ENCODE measurements around the gene TNS3. TPM values are rescaled to one million over a fixed set of nuclear protein-coding genes. Genes with fewer than 3 reads are reported as not detected.

TNS3 gene
- total and polyA plus RNA-seq, 2 of the 13 experiments (the other 11 are each of a cell fraction or from before 2014, with no cell fraction given) = 52.9 to 55.7 TPM

GRCh38 chr7:47540387-47541350 lies 41.2 kb downstream of the TNS3 start (continued):
- TF ChIP-seq ZNF878 (CRISPR knock-in tag; IDR thresholded peaks at IDR 0.05) = no peak
- peak; percentile 87 for TF ChIP-seq MTA1 (CRISPR knock-in tag; IDR thresholded peaks at IDR 0.05; ENCODE audit: borderline replicate concordance)
- peak; percentile 16; the same call in 1 of the 2 replicates for TF ChIP-seq ZNF281 (CRISPR knock-in tag; IDR thresholded peaks at IDR 0.05; ENCODE audit: borderline replicate concordance)
- TF ChIP-seq TARDBP (CRISPR knock-in tag; IDR thresholded peaks at IDR 0.05) = 0 out of 2 replicates have a peak, but pooled peaks have one; percentile 20
- TF ChIP-seq ZNF230 (CRISPR knock-in tag; IDR thresholded peaks at IDR 0.05) = 0 out of 2 replicates have a peak, but pooled peaks have one; percentile 74
- peak; percentile 63 for TF ChIP-seq SALL1 (CRISPR knock-in tag; IDR thresholded peaks at IDR 0.05)
- TF ChIP-seq RAD21 (CRISPR knock-in tag; IDR thresholded peaks at IDR 0.05) = no peak
- TF ChIP-seq, protein P1, sequence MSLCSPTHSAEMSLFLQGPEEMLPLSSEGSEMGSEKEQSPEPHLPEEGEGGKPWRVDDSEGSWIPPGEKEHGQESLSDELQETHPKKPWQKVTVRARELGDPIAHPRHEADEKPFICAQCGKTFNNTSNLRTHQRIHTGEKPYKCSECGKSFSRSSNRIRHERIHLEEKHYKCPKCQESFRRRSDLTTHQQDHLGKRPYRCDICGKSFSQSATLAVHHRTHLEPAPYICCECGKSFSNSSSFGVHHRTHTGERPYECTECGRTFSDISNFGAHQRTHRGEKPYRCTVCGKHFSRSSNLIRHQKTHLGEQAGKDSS (CRISPR knock-in tag; IDR thresholded peaks at IDR 0.05; ENCODE audit: borderline replicate concordance, low read depth) = peak; percentile 44; the same call in 1 of the 2 replicates
- TF ChIP-seq ZNF160 (CRISPR knock-in tag; IDR thresholded peaks at IDR 0.05) = peak; percentile 40; the same call in 1 of the 2 replicates
- TF ChIP-seq POLR2AphosphoS5 (IDR thresholded peaks at IDR 0.05; ENCODE audit: low read depth, low read length) = peak; percentile 56; the same call in 1 of the 2 replicates
- 0 out of 2 replicates have a peak, but pooled peaks have one; percentile 19 for TF ChIP-seq CCDC6 (CRISPR knock-in tag; IDR thresholded peaks at IDR 0.05)
- peak; percentile 64; the same call in 1 of the 2 replicates for TF ChIP-seq SRY (CRISPR knock-in tag; IDR thresholded peaks at IDR 0.05)
- peak; percentile 72; the same call in 1 of the 2 replicates for TF ChIP-seq TBX2 (CRISPR knock-in tag; IDR thresholded peaks at IDR 0.05; ENCODE audit: borderline replicate concordance)
- 0 out of 2 replicates have a peak, but pooled peaks have one; percentile 23 for TF ChIP-seq DNMT3B (CRISPR knock-in tag; conservative IDR thresholded peaks at IDR 0.05)
- TF ChIP-seq ZFP90 (CRISPR knock-in tag; IDR thresholded peaks at IDR 0.05; ENCODE audit: borderline replicate concordance) = 0 out of 2 replicates have a peak, but pooled peaks have one; percentile 65
- peak; percentile 66; the same call in 1 of the 2 replicates for TF ChIP-seq HNF4A (CRISPR knock-in tag; IDR thresholded peaks at IDR 0.05)
- TF ChIP-seq, protein P2, sequence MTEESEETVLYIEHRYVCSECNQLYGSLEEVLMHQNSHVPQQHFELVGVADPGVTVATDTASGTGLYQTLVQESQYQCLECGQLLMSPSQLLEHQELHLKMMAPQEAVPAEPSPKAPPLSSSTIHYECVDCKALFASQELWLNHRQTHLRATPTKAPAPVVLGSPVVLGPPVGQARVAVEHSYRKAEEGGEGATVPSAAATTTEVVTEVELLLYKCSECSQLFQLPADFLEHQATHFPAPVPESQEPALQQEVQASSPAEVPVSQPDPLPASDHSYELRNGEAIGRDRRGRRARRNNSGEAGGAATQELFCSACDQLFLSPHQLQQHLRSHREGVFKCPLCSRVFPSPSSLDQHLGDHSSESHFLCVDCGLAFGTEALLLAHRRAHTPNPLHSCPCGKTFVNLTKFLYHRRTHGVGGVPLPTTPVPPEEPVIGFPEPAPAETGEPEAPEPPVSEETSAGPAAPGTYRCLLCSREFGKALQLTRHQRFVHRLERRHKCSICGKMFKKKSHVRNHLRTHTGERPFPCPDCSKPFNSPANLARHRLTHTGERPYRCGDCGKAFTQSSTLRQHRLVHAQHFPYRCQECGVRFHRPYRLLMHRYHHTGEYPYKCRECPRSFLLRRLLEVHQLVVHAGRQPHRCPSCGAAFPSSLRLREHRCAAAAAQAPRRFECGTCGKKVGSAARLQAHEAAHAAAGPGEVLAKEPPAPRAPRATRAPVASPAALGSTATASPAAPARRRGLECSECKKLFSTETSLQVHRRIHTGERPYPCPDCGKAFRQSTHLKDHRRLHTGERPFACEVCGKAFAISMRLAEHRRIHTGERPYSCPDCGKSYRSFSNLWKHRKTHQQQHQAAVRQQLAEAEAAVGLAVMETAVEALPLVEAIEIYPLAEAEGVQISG (CRISPR knock-in tag; IDR thresholded peaks at IDR 0.05) = peak; percentile 33; the same call in 1 of the 2 replicates
- 0 out of 2 replicates have a peak, but pooled peaks have one; percentile 26 for TF ChIP-seq DNMT1 (CRISPR knock-in tag; IDR thresholded peaks at IDR 0.05)
- TF ChIP-seq ZNF891 (CRISPR knock-in tag; IDR thresholded peaks at IDR 0.05) = 0 out of 2 replicates have a peak, but pooled peaks have one; percentile 29
- TF ChIP-seq FIP1L1 (IDR thresholded peaks at IDR 0.05; ENCODE audit: borderline replicate concordance, insufficient read depth, low read depth, low read length) = no peak
- TF ChIP-seq POGZ (CRISPR knock-in tag; IDR thresholded peaks at IDR 0.05) = peak; percentile 72
- 0 out of 2 replicates have a peak, but pooled peaks have one; percentile 37 for TF ChIP-seq ZNF761 (CRISPR knock-in tag; conservative IDR thresholded peaks at IDR 0.05)

Data from HepG2 (cell line).